ENCODE measurements around the gene SULF2.

Gene SULF2

DNA sequence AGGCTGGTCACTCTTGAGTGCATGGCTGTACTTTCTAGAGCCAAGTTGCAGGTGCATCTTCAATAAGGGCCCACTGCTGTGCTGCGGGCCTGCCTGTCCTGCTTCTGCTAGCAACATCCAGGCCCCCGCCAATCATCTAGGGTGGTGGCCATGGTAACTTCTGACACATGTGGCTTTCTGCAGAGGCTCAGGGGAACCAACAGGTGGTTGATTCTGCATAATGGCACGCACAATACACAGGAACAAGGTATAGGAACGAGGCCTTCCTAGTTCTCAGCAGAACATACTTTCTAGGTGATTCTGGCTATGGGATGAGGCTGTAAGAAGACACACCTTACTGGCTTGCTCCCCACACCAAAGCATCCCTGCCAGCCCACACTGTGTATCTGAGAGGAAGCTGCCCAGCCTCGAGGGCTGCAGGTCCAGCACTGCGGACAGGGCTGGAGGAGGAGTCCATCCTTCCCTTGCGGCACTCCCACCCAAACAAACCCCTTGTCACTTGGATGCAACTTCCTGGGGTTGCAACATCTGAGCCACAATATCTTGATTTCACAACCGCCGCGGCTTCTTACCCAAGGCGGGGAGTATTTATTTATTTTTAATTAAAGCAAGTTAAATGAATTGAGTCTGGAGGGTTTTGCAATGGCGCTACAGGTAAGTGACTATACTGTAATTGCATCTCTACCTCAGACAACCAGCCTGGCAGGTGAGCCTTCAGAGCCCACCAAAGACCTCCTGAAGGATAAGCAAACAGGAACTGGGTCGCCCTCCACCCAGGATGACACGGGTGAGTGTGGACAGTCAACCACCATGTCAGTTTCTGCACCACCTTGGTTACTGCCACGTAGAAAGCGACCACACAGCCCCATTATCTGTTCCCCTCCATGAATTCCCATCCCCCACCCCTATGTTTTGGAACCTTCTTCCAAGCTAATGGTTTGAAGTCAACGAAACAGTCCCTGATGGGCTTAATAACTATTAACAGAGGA lies 49.6 kb downstream of the SULF2 start:
- no peak for TF ChIP-seq ZNF274 (IDR thresholded peaks at IDR 0.05; ENCODE audit: low read depth, low read length)
- no peak overlapping the region for H3K4me3 ChIP-seq (ENCODE audit: low read length)

DNA sequence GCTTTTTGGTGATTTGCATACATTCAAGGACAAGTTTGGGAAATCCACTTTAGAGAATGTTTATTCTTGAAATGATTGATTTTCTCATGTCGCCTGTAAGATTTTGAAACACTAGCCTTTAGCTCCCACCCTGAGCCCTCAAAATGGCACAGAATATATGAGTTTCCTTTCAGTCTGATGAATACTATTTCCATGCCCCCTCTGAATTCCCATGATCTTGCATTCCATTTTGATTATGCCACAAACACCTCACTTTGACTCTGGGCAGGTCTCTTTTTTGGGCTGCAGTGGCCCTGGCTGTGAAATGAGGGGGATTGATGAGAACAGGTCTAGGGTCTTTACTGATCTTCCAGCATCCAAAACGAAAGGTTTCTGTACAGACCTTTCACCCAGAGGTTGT lies 50.4 kb downstream of the SULF2 start:
- TF ChIP-seq ZNF274 (IDR thresholded peaks at IDR 0.05; ENCODE audit: low read depth, low read length), result no peak
- H3K4me3 ChIP-seq (ENCODE audit: low read length), result no peak overlapping the region

DNA sequence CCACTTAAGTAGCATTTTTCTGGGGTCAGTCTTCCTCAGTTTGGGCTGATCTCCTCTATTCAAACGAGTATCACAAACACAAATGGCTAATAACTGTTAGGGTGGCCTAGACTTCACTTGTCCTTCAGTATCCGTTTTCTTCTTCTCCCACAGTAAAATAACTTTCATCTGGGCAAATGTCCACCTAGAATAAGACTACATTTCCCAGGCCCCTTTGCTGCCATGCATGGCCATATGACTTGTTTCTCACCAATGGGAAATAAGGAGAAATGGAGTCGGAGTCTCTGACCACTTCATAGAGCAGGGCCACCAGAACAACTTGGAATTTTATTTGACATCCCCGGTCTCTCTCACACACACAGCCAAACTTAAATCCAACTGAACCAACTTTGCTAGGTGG lies 51.4 kb downstream of the SULF2 start:
- no peak for TF ChIP-seq ZNF274 (IDR thresholded peaks at IDR 0.05; ENCODE audit: low read depth, low read length)
- H3K4me3 ChIP-seq (ENCODE audit: low read length), result no peak overlapping the region

DNA sequence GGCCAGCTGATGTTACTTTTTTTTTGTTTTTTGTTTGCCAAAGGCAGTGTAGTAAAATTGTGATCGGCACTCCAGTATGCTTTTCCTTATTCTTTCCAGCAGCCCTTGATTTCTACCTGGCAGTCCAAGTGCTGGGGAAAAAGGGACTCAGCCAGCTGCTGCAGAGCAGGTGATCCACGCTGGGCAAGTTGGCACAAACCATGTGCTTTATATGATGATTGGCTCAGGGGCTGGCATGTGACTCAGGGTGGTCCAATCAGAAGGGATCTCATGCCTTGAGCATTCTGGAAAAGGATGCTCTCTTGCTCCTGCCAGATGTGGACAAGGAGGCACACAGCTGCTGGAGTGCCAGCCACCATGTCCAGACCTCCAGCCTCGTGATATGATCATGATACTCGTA lies 54.5 kb downstream of the SULF2 start:
- no peak for TF ChIP-seq ZNF274 (IDR thresholded peaks at IDR 0.05; ENCODE audit: low read depth, low read length)
- no peak overlapping the region for H3K4me3 ChIP-seq (ENCODE audit: low read length)

DNA sequence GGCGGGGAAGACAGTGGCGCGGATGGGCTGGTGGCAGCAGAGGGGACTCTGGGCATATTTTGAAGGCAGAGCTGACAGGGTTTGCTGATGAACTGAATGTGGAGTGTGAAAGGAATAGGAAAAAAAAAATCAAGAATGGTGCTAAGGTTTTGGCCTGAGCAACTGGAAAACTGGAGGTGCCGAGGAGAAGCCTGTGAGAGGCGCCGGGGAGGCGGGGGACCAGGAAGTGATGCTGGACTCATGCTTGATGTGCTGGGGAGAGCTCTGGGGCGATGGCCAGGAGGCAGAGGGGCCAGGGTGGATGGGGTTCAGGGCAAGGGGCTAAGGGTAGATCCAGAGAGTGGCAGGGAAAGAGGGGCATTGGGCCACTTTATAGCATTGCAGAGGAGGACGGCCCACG lies 55.8 kb downstream of the SULF2 start:
- no peak overlapping the region for H3K4me3 ChIP-seq (ENCODE audit: low read length)
- no peak for TF ChIP-seq ZNF274 (IDR thresholded peaks at IDR 0.05; ENCODE audit: low read depth, low read length)

DNA sequence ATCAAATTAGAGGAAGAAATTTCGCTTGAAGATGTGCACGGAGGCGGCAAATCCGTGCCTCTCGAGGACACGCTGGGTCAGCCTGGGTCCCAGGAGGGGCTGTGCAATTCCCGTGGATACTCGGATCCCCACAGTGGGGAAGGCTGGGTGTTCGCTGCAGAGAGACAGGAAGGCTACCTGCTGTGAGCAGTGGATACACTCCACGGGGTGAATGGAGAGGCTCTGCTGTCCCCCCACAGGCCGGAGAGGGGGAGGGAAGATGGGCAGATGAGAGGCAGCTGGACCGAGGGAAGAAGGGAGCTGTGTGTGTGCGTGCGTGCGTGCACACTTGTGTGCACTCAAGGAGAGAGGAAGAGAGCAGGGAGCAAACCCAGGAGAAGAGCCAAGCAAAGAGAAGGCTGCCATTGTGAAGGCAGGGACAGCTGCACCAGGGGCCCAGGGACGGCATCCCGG lies 57.3 kb downstream of the SULF2 start:
- no peak overlapping the region; the same call in 1 of the 2 replicates for H3K4me3 ChIP-seq (ENCODE audit: low read length)

DNA sequence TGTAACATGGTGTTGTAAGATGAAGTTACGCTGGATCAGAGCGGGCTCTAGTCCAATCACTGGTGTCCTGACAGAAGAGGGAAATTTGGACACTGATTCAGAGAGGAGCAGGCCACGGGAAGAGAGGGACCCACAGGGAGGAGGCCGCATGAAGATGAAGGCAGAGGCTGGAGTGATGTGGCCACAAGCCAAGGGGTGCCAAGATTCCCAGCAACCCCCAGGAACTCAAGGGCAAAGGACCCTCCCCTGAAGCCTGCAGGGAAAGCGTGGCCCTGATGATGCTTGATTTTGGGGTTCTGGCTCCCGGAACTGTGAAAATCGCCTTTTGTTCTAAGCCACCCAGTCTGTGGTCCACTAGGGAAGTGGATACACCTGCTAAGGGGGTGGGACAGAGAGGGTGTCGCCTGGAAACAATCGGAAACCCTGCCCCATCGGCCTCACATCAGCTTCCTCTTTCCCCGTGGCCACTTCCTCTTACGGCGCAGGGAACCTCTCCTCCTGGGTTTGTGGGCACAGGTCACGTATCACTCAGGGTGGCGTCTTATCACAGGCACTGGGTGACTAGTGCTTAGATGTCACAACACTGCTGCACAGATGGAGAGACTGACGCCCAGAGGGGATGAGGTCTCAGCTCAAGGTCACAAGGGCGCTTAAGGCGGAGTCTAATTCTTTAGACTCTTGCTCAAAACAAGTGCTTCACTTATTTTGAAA lies 58.0 kb downstream of the SULF2 start:
- no peak overlapping the region; the same call in 1 of the 2 replicates for H3K4me3 ChIP-seq (ENCODE audit: low read length)
- no peak for TF ChIP-seq ZNF274 (IDR thresholded peaks at IDR 0.05; ENCODE audit: low read depth, low read length)

More for the DNA sequence above, 57.3 kb downstream of the SULF2 start:
- TF ChIP-seq ZNF274 (IDR thresholded peaks at IDR 0.05; ENCODE audit: low read depth, low read length), result no peak

DNA sequence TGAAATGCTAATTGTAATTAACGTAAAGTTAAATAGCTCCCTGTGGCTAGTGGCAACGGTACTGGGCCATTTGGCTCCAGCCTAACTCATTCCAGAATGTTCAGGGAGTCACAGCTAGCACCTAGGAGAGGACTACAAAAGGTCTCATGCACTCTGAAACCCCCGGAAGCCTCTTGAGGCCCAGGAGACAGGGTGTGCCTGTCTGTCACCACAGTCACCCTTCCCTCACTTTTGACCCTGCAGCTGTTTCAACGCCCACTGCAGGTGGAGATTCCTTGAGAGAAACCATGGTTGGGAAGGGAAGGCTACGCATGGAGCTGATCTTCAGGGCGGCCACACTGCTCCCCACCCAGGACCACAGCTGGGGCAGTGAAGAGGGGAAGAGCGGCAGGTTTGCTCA lies 58.6 kb downstream of the SULF2 start:
- TF ChIP-seq ZNF274 (IDR thresholded peaks at IDR 0.05; ENCODE audit: low read depth, low read length), result no peak
- H3K4me3 ChIP-seq (ENCODE audit: low read length), result no peak overlapping the region

DNA sequence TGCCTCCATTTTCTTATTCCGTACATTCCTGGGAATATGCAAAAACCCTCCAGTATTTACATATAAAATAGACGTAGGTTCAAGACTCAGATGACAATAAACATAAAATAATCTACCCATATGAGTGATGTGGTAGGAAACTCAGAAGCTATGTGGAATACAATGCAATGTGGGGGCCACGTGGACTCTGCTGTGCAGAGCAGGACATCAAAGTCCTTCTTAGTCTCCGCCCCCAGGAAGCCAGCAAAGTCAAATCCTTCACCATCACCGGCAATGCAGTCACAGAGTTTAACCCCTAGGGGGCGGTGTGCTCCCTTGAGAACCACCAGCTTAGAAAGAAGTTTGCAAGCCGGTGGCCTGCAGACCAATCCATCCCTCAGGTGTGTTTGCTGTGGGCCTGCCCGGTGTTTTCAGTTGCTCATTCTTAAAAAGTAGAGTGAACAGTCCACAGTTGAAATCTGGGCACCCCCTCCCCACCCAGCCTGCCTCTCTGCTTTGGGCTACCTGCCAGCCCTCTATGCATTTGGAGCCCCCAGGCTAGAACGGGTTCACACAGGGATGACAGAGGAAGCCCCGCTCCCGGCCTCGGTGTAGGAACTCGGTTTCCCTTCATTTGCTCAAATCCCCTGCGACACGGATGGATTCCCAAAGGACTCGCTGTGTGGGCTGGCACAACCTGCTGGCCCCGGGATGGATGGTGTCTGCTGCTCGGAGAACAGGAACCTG lies 59.9 kb downstream of the SULF2 start:
- no peak for TF ChIP-seq ZNF274 (IDR thresholded peaks at IDR 0.05; ENCODE audit: low read depth, low read length)
- H3K4me3 ChIP-seq (ENCODE audit: low read length), result no peak overlapping the region

DNA sequence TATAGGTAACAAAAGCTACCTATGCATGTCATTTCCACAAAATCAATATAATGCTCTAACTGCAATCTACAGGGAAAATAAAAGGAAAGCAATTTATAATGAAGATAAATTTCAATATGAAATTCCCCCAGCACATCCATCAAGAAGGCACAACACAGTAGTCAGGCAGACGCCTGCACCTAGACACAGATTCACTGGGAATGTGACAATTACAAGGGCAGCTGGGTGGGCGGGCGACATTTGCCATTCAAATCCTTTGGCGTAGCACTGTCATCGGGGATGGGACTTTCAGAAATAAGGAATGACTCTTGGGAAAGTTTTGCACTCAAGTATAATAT lies 60.4 kb downstream of the SULF2 start:
- no peak for TF ChIP-seq ZNF274 (IDR thresholded peaks at IDR 0.05; ENCODE audit: low read depth, low read length)
- no peak overlapping the region for H3K4me3 ChIP-seq (ENCODE audit: low read length)

DNA sequence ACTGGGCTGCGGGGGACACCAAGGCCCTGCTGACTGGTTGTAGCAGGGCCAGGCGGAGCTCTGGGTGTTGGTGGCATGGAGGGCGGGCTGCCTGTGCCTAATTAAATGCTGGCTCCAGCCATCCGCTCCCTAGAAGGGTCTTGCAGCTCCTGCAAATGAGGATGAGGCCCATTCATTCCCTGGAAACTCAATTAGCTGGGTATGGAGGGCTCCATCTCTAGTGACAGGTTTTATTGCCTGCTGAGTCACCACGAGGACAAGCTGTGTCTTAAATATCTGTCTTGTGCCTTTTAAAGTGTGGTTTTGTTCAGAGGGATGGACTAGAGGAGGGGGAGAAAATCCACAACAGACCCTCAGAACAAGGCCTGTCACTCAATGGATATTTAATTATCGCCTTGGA lies 60.9 kb downstream of the SULF2 start:
- H3K4me3 ChIP-seq (ENCODE audit: low read length), result no peak overlapping the region
- no peak for TF ChIP-seq ZNF274 (IDR thresholded peaks at IDR 0.05; ENCODE audit: low read depth, low read length)

DNA sequence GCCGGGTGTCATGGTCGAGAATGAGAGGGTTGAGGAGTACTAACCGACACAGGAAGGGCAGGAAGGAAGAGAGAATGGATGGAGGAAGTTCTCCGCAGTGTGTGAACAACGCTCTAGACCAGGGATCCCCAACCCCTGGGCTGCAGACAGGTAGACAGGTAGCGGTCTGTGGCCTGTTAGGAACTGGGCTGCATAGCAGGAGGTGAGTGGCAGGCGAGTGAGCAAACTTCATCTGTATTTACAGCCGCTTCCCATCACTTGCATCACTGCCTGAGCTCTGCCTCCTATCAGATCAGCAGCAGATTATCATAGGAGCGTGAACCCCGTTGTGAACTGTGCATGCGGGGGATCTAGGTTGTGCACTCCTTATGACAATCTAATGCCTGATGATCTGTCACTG lies 62.0 kb downstream of the SULF2 start:
- H3K4me3 ChIP-seq (ENCODE audit: low read length), result no peak overlapping the region
- no peak for TF ChIP-seq ZNF274 (IDR thresholded peaks at IDR 0.05; ENCODE audit: low read depth, low read length)

DNA sequence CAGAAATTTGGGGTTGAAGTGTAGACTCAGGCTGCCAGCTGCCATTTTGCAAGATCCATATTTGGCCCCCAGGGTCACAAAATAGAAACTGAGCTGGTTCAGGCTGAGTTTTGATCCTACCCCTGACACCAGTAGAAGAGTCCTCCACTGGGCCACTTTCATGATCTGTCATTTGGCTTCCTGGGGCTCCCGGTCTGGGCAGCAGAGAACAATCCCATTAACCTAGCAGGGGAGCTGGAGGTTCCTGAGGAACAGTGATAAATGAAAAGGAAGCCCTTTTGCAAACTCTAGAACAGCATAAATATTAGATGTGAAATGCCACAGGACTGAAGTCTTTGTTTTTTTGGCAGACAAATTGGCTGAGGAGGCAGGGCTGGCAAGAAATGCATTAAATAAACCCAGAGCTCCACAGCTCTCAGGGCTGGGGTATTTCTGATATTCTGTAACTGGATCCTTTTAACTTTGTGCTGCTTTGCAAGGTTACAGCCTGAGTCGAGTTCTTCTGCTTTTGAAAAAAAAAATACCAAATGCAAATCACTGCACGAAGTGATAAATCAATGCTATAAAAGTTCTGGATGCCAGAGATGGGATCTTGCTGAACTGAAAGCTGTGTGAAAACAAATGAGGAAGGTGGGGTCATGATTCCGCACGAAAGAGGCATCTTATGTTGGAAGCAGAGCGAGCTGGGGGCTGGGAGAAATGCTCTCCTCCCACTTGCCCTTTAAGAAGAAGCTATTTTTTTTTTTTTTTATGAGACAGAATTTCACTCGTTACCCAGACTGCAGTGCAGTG lies 64.4 kb downstream of the SULF2 start:
- TF ChIP-seq ZNF274 (IDR thresholded peaks at IDR 0.05; ENCODE audit: low read depth, low read length), result no peak
- no peak overlapping the region for H3K4me3 ChIP-seq (ENCODE audit: low read length)

DNA sequence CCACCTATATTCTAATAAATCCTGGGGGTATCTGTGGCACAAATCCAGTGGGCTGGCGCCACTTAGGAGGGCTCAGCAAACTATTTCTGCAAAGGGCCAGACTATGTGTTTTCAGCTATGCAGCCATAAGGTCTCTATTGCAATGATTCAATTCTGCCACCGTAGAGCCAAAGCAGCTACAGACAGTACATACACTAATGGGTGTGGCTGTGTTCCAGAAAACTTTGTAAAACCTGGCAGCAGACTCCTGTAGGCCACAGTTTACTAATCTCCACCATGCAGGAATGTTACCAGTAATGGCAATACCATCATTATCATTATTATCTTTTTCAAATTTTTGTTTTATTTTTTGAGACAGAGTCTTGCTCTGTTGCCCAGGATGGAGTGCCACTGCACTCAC lies 65.7 kb downstream of the SULF2 start:
- H3K4me3 ChIP-seq (ENCODE audit: low read length), result no peak overlapping the region
- TF ChIP-seq ZNF274 (IDR thresholded peaks at IDR 0.05; ENCODE audit: low read depth, low read length), result no peak
